HG03108 (cell line): ENCODE data around the gene DEPP1.
A peak's percentile ranks its signal among the peaks of the same experiment; 100 is the strongest.

ENCODE experiments used
- ATAC-seq: cut with Tn5 transposase; IDR thresholded peaks from one replicate; pipeline ENCODE4 v1.9.1; 2021; ENCODE audit warnings: moderate library complexity; ENCODE audit not compliant: unreplicated experiment

Gene DEPP1

DNA sequence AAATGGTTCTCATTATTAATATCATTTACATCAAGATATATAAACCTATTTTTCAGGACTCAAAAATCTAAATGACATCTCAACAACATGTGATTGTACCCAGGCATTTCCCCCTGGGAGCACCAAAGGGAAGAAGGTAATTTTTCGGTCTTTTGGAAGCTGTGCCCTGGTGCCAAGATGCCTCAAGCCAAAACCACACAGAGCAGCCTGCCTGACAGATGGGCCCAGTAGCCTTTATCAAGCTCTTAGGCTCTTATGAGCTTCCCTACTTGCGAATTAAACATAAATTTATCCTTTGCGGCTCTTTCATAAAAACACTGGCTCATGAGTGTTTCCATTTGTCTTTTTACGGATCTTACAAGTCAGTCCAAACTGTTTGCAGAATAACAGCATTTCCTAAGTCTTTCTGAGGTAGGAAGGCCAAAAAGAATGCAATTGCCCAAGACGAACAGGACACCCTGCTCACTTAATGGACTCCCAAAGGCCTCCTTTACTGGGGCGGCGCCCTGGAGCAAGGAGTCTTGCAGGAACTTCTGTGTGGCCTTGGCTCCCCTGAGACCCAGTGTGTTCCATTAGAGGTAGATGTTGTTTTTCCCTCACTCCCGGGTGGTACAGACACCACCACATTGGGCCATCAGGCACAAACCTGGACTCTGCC, 23.1 kb downstream of the DEPP1 start:
- no peak for ATAC-seq

DNA sequence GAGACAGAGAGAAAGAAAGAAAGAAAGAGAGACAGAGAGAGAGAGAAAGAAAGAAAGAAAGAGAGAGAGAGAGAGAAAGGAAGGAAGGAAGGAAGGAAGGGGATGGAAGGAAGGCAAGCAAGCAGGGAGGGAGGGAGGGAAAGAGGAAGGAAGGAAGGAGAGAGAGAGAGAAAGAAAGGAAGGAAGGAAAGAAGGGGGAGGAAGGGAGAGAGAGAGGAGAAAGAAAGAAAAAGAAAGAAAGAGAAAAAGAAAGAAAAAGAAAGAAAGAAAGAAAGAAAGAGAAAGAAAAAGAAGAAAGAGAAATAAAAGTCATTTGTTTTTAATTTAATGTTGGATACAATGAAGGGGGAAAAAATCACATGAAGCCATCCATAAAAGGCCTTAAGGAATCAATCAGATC, 23.6 kb downstream of the DEPP1 start:
- no peak for ATAC-seq

GRCh38 chr10:44954042-44954441, 24.6 kb downstream of the DEPP1 start:
- ATAC-seq = no peak

GRCh38 chr10:44952779-44953231, 25.8 kb downstream of the DEPP1 start:
- ATAC-seq = no peak

DNA sequence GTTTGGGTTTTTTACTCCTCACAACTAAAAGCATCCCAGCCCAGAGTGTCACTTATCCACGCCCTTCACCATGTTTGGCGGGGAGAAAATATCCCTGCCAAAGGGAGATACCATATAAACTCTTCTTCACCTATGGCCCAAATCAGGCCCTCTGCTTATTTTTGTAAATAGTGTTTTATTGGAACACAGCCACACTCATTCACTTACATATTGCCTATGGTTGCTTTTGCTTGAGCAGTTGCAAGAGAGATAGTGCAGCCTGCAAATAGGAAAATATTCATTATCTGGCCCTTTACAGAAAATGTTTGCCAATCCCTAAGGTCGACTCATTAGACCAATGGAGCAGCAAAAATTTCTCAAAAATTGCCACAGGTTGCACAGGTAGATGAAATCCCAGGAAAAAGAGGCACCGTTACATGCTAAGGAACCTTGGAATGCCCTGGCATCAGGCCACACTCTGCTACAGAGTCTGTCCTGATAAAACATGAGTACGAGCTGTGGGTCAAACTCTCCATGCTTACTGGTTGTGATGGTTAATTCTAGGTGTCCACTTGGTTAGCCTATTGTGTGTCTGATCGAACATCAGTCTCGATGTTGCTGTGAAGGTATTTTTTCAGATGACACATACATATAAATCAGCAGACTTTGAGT, 26.9 kb downstream of the DEPP1 start:
- no peak for ATAC-seq

DNA sequence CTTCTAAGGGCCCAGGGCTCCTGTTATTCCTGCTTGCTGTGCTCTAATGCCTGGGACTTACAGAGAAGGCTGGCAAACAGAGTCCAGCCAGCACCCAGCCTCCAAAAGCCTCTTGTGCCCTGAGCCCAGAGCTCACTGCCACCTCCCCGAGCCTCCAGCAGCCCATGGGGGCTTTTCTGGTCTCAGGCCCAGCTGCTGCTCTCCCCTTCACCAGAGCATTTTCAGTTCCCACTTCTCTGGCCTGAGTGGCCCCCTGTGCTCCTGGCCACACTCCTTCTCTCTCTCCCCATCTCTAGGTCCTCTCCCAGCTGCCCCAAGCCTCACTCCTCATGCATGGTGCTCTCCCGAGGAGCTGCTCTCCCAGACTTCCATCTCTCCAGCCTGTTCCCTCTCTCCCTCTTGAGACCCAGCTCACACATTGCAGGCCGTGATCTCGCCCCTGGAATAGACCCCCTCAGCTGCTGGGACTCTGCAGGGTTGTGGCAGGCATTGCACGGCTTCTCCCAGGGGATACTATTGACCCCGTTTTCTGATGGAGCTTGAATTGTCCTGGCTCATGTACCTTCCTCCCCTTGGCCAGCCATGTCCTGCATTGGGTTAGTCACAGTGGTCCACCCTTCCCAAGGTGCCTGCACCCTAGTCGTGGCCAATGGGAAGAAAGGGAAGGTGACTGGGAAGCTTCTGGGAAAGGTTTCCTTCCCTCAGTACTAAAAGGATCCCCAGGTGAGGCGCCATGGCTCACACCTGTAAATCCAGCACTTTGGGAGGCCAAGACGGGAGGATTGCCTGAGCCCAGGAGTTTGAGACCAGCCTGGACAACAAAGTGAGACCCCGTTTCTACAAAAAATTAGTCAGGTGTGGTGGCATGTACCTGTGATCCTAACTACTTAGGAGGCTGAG, 28.0 kb downstream of the DEPP1 start:
- ATAC-seq = no peak

DNA sequence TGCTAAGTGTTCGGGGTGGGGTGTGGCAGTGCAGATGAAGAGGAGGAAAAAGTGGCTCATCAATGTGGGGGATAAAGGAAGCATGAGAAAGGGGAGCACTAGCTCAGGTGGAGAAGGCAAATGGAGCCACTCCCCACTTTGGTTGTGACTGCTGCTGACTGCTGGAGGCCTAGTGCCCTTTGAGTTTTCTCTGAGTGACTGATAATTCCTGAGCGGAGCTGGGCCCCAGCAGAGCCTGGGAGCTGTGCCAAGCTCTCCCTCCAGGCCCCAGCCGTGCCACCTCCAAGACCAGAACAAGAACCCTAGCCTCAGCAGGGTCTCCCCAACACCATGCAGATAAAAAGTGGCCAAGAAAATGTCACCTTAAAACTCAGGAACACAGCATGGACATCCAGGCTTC, 28.7 kb downstream of the DEPP1 start:
- no peak for ATAC-seq

DNA sequence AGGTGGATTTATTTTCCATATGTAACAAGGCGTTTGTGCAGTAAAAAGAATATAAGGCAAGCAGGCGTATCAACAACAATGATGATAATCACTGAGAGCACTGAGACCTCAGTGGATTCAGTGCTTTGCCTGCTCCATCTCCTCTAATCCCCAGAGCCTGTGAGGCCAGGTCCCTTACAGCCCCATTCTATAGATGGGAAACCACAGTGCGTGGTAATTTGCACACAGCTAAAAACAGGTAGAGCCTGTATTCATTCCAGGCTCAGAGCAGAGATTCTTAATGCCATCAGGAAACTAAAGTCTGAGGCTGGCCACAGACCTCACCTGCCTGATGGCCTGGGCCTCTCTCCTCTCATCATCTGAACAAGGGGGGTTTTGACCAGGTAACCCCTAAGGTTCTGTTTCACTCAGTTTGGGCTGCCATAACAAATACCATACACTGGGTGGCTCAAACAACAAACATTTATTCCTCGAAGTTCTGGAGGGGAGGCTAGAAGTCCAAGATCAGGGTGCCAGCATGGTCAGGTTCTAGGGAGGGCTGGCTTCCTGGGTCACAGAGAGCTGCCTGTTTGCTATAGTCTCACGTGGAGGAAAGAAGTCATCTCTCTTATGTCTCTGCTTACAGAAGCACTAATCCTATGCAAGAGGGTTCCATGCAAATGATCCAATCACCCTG, 29.3 kb downstream of the DEPP1 start:
- ATAC-seq = no peak

DNA sequence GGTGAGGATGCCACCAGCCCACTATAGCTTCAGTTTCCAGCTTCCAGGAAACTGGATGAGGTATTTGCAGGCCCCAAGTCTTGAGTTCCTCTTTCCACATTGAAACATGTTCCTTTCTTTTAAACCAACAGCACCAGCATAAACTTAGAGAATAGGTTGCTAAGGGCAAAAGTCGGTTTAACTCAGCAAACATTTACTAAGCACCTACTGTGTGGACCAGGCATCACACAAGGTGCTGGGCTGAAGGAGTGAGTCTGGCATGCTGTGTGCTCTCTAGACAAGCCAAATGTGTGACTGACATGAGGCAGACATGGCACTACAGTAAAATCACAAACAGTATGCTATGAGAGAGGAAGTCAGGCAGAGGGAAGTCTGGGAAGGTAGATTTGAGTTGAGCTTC, 30.0 kb downstream of the DEPP1 start:
- ATAC-seq = no peak

- ATAC-seq = peak; percentile 50
Measured at GRCh38 chr10:44947371-44948152, 31.0 kb downstream of the DEPP1 start.

DNA sequence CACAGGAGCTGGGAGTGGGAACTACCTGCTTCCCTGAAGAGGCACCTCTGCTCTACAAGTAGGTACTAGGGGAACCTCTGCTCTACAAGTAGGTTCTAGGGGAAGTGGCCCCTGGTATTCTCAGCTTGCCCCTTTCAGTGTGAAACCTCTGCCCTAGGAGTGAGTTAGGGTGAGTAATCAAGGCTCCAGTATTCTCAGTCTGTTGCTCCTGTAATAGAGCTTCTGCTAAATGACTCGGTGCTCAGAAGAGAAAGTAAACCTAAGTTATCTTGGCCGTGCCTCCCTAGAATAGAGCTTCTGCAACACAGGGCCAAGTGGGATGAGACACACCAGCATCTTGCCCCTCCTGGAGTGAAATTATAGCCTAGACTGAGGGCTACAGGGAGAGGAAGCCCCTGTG, 32.4 kb downstream of the DEPP1 start:
- peak; percentile 50 for ATAC-seq

DNA sequence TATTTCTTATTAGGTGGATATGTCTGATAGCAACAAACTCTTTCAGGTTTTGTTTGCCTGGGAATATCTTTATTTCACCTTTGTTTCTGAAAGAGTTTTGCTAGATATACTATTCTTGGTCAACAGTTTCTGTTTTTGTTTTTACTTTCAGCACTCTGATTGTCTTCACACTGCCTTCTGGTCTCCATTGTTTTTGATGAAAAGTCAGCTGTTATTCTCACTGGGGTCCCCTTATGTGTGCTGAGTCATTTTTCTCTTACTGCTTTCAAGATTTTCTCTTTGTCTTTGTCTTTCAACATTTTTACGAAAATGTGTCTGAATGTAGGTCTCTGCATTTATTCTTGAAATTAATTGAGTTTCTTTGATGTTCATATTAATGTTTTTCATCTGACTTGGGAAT, 34.3 kb downstream of the DEPP1 start:
- no peak for ATAC-seq

DNA sequence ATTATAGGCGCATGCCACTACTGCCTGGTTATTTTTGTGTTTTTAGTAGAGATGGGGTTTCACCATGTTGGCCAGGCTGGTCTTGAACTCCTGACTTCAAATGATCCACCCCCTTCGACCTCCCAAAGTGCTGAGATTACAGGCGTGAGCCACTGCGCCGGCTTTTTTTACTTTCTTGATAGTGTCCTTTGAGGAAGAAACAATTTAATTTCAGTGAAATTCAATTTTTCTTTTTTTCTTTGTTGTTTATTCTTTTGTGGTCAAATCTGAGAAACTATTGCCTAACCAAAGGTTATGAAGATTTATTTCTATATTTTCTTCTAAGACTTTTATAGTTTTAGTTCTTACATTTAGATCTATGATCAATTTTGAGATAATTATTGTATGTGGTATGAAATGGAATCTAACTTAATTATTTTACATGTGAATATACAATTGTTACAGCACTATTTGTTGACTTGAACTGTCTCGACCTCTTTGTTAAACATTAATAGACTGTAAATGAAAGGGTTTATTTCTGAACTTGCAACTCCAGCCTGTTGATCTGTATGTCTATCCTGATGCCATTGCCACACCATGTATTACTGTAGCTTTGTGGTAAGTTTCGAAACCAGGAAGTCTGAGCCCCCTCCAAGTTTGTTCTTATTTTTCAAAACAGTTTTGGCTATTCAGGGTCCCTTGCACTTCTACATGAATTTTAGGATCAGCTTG, 38.8 kb downstream of the DEPP1 start:
- no peak for ATAC-seq

- ATAC-seq = no peak
Measured at GRCh38 chr10:44938956-44939355, 39.7 kb downstream of the DEPP1 start.

- ATAC-seq = no peak
Measured at GRCh38 chr10:44937196-44938005, 41.2 kb downstream of the DEPP1 start.

DNA sequence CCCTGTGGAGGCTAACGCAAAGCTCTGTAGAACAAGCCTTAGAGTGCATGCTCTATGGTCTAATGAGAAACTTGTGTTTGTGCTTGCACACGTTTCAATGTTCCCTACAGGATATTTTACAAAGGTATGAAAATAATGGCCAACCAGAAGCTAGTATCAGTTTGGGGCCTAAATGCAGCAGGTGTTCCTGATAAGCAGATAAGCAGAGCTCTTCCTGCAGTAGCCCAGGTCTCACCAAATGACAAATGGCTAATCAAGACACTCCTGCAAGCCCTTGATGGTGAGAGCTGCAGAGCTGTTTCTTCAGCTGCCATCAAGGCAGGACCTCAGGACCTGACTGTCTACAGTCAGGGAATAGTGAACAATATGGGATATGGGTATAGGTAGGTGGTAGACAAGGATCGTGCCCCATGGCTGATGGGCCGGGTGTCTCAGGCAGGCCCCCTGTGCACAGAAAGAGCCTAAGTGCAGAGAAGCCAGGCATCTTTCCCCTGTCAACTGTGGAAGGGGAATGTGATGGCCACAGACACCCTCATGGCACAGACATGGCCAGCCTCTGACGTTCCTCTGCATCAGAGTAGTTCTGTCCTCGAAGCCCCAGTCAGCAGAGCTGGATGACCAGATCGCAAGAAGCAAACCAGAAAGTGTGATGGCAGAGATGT, 42.2 kb downstream of the DEPP1 start:
- ATAC-seq = no peak

DNA sequence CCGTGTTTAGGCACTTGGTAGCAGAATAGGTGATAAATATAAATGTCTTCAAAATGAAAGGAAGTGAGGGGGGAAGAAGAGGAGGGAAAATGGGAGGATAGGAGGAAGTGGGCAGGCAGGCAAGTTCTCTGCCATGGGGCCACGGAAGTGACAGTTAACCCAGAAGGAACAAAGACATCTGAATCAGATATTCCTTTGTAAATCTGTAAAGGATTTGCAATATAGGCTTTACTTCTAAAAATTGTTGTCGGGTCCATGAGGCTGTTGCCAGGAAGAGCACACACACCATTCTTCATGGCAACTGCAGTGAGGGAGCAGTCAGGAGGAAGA, 42.7 kb downstream of the DEPP1 start:
- no peak for ATAC-seq

DNA sequence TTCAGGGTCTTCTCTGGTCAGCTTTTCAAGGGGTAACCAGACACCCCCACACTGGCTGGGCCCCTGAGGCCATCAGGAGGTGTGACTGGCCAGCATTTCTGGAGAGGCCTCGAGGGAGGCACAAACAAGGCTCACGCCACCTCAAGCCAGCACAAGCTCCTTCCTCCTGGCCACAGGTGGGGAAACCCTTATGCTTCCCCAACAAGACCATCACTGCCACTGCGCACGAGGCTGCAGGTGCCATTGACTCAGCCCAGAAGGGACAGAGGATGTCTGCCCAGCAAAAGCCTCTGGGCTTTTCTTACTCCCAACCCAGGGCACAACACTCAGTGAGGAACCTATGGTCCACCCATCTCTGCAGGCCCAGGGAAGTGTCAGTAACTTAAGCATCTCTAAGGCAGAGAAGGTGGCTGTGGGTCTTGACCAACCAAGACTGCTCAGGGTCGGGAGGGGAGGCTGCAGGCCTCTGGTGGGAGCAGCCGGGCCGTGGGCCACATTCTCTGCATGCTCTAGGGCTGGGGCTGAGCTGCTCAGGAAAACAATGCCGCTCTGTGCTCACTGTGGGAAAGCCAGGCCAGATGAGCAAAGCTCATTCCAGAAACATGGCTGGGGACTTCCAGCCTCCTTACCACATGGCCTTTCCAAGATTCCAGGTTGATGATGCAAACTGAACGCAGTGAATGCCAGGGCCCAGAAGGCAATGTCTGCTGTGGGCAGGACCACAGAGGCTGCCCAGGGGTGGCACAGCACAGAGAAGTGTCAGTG, 43.2 kb downstream of the DEPP1 start:
- no peak for ATAC-seq
